Skin of body (tissue), 2 donors: ENCODE results near the gene PWP1. TPM values are rescaled to one million over a fixed set of nuclear protein-coding genes. Genes with fewer than 3 reads are reported as not detected.

Experiments
- DNase-seq: peaks from one replicate; lab custom pipeline; 2025; lab: John Stamatoyannopoulos, UW
- total RNA-seq: library from RNA; depleted of rRNA; stranded (reverse); fragments of >200 nt; gene quantifications from one replicate; pipeline ENCODE4 v1.2.3, GENCODE V29; 2014

Gene PWP1
- total RNA-seq: 33.6 TPM

DNA sequence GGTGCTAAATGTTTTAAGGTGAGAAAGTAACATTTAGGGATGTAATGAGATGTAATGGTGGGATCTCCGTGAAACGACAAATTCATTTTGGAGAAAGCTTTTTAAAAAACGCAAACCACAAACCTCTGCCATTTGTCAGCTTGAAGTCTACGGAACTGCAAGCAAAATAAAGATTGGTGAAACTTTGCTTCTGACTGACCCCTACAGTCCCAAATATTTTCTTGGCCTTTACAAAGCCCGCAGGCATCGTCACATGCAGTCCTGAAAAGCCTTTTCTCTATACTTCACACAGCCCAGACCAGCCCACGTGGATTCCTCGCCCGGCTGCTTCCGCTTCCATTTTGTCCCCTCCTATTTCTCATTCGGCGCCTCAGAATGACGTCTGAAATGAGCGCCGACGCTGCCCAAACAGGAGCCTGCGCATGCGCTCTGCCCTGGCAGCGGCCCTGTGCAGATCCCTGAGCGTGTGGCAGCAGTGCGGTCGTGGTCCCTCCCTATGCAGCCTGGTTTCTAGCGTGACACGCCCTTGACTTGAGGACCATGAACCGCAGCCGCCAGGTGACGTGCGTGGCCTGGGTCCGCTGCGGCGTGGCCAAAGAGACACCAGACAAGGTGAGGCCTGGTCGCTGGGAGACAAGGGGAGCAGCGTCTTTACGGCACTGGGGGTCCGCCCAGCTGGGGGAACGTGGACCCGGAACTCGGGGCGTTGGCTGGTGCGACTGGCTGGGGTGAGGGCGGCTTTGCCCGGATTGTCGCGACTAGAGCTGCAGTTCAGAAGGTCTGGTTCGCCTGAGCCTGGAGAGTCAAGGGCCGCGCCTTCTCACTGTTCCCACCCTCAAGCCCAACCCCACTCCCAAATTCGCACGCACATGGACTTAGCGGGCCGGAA is at the start of gene PWP1:
TSS of gene PWP1 (plus strand) at position 440 of the 889 bp plus-strand sequence. CDS start at position 541, 101 bp downstream.
- peak; percentile 91 for DNase-seq

DNA sequence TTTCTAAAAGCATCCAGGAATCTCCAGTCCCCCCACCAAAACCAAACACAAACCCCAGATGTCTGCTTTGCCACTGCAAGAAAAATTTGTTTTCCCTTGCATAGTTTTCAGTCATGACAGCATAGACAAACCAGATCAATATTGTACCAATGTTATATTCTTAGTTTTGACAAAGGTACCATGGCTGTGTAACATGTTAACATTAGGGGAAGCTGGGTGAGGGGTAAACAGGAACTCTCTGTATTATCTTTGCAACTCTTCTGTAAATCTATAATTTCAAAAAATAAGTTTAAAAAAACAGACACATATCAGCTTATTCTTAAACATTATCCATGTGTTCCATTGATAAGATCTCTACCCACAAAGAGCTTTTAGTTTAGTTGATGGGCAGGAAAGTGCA is 44.4 kb upstream of the PWP1 start:
- no peak for DNase-seq

DNA sequence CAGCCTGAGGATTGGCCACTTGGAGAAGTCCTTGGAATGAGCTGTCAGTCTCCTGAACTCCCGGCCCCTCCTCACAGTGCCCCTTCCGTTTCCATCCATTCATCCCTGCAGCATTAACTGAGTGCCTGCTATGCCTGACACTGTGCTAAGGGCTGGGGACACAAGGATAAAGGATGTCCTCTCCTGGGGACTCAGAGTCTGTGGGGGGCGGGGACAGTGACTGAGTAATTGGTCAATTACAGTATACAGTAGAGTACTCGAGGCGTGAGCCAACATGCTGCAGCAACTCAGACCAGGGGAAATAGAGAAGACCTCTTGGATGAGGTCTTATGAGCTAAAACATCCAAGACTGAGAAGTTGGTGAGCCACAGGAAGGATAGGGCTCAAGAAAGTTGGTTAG is 43.4 kb upstream of the PWP1 start:
- DNase-seq: no peak

DNA sequence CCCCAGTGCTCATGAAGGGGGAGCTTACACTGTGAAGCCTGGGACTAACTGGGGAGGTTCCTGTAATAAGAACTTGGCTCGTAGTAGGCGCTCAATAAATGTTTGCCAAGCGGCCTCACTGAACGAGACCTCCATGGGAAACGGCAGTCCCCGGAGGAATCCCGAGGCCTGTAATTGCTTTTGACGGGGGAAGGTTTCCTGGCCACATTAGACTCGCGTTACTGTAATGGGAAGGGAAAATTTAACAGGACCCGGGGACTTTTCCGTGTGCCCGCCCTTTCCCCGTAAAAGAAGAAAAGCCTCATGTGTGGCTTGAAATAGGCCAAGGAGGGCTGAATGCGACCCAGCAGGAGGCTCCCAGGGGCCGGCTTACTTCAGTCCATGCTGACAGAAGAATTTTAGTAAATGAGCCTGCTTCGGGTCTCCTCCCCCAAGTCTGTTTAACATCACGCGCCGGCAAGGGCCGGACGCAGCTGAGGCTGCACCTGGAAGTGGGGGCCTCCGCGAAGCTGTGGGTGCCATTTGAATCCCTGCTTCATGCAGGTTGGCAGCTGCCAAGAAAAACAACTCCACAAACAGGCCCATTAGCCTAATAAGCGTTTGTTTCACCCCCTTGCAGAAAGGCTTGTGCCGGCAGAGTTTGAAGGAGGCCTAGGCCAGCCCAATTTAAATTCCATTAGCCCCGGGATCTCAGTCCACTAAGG is 39.8 kb upstream of the PWP1 start:
- DNase-seq: peak; percentile 32

DNA sequence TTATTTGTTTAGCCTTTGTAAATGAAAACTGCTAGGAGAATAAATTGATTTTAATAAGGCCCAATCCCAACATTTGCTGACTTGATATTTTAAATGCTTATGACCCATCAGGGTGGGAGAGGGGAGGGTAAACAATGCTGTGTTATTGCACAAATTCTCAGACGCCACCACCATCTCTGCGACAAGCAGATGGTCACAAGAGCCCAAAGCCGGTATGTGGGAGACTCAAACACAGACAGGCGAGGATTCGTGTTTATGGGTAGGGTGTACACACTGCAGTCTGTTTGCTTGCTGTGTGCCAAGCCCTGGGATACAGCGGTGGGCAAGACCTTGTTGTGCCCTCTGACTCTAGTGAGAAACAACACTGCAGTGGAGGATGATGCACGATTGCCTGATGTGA is 39.2 kb upstream of the PWP1 start:
- DNase-seq: no peak

DNA sequence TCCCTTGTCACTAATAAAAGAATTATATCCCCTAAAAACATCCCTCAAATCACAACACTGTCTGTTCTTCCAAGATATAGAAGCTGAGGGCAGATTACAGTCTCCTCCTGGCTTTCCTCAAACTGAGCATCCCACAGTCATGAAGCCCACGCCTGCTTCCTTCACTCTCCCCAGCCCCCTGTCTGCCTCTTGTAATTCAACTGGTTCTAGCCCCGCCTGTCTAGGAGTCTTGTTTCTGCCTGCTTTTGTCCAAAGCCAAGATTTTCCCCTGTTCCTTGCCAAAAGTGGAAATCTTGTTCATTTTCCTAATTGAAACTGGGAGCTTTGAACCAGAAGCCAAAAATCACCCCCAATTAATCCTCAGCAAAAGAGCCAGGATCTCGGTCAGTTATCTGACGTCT is 35.9 kb upstream of the PWP1 start:
- peak; percentile 49 for DNase-seq

DNA sequence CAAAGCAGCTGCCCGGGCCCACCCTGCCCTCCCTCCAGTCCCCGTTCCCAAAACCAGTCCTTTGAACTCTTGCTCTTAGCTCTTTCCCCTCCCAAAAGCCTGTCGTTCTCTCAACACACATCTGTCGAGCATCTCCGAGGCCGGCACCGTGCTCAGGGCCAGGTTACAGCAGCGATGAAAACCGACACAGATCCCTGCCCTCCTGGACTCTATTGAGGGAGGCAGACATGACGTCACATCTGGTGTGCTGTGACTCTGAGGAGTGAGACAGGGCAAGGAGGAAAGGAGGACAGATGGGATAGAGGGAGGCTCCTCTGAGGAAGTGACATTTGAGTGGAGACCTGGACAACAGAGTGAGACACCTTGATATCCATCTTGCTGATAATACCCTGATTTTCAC is 34.6 kb upstream of the PWP1 start:
- no peak for DNase-seq

DNA sequence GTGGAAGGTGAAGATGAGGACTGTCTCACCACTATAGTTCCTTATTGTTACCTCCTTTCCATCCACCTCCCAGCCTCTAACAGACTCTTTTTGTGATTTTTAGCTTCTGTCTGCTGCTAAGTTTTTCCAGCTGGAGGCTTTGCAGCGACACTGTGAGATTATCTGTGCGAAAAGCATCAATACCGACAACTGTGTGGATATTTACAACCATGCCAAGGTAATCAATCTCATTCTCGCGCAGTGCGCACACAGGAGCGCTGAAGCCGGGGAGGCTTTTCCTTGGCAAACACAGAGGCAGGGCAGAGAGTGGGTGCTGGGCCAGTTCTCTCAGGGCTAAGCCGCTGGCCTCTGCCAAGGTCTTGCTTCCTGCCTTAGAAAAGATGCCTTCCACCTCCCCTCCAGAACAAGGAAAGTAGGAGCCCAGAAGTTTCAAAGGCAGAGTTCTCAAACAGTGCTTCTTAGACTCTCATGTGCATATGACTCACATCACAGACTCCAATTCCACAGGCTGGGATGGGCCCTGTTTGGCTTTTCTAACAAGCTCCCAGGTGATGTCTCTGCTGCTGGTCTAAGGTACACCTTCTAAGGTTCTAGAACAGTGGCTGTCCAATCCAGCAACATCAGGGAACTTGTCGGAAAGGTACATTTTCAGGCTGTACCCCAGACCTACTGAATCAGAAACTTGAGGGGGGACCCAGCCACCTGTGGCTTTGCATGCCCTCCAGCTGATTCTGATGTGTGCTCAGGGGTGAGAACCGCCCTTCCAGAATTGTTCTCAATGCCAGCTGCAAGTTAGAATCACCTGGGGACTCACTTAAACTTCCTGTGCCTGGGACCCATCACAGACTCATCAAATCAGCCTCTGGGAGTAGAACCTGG is 33.8 kb upstream of the PWP1 start:
- no peak for DNase-seq

DNA sequence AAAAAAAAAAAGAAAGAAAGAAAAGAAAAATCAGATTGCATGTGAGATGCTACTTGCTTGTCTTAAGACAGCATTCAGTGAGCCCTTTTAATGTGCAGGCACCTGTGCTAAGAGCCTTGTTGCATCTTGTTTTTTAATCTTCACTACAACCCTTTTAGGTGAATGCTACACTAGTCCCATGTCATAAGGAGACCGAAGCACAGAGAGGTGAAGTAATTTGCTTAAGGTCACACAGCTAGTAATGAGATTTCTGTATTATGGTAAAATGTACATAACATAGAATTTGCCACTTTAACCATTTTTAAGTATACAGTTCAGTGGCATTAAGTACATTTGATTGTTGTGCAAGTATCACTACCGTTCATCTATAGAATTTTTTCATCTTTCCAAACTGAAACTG is 32.1 kb upstream of the PWP1 start:
- DNase-seq: no peak

DNA sequence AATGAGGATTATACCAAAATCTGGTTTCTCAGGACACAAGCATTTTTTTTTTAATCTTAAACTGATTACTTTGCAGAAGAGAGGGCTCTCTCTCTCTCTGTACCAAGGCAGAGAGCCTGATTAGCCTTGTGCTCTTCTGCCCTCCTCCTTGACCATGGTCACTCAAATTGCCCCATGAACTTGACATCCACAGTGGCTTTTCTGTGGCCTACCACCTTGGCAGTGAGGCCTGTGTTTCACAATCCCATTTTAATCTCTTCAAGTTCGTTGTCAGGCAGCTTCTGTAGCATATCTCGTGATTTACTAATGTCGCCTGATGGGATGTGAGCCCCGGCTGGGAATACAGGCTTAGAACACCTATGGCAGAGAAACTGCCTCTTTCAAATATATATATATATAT is 30.7 kb upstream of the PWP1 start:
- no peak for DNase-seq

DNA sequence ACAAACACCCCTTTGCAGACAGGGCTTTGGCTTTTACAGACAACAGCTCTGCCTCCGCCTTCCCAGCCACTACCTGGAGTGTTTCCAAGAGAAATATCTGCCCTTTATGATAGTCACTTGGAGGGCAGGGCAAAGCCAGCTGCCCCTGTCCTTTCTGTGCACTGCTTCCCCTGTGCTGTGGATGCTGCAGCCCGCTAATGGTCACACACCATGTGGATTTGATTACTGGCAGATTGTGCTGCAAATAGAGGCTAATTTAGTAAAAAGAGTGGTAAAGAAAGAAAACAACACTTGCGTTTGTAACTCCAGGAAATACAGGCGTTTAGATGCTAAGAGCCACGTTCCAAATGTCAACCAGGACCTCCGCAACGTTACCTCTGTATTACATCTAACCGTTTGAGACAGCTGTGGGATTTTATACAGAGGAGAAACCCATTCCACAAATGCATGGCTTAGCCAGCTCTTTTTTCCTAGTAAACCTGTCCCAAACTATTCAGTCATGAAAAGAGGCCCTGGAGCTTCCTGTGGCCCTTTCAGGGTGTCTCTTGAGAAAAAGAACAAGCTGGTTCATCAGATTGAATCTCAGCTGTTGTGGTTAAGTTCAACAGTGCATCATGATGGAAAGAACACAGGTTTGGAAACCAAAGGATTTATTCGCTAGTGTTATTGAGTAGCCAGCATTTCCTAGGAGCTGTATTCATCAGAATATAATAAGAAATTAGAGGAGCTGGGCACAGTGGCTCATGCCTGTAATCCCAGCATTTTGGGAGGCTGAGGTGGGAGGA is 30.1 kb upstream of the PWP1 start:
- no peak for DNase-seq

DNA sequence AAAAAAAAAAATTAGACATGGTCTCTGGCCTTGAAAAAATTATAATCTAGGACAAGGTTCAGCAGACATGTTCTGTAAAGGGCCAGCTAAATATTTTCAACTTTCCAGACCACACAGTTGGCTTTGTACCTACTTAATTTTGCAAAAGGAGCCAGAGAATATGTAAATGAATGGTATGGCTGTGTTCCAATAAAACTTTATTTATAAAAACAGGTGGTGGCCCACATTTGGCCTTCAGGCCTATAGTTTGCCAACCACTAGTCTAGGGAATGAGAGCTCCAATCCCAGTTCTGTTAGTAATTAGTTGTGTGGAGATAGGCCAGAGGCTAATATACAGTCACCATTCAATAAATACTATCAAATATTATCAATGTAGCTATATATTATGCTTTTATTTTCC is 29.3 kb upstream of the PWP1 start:
- no peak for DNase-seq

DNA sequence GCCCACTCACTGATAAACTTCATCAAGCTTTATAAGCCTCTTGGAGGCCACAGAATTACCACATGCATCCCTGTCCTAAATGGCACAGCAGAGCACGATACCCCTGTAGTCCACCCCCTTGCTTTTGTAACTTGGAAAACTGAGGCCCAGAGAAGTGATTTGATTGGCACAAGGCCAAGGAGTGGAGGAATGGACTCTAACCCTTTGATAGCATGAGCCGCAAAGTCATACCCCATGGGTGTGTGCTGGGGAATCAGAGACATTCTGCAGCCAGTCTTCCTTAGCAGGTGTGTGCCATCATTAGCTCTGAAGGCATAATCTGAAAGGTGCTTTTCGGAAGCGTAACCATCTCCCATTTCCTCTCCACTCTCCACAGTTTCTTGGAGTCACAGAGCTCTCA is 28.5 kb upstream of the PWP1 start:
- DNase-seq: no peak

DNA sequence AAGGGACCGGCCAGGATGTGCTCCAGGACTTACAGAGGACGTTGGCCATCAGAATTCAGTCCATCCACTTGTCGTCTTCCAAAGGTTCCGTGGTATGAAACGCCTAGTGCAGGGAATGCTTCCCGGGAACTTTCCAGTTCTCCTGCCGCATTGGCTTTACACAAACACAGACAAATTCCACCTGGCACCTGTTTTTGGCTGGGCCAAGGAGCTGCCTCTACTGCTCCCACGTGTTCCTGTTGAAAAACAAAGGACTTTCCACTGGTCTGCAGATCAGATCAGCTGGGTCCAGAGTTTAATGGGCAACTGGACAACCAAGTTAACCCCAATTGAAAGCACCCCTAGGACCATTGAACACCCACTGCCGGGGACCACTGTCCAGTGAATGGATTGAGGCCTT is 28.0 kb upstream of the PWP1 start:
- DNase-seq: no peak

DNA sequence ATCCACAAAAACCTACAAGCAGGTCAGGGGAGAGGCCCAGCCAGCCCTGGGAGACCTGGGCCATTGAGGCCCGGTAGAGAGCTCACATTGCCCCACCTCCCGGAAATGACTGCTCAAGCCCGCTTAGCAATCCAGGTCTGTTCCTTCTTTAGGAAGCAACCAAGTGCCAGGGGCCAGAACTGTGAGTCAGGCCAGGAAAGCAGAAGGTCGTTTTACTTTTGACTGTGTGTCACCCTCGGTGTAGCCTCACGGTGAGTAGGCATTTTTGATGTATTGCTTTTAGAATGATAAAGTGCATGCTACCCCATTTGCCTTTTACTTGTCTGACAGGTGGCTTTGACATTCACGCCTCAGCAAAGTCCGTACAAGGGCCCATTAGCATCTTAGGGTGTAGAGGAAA is 25.4 kb upstream of the PWP1 start:
- no peak for DNase-seq

DNA sequence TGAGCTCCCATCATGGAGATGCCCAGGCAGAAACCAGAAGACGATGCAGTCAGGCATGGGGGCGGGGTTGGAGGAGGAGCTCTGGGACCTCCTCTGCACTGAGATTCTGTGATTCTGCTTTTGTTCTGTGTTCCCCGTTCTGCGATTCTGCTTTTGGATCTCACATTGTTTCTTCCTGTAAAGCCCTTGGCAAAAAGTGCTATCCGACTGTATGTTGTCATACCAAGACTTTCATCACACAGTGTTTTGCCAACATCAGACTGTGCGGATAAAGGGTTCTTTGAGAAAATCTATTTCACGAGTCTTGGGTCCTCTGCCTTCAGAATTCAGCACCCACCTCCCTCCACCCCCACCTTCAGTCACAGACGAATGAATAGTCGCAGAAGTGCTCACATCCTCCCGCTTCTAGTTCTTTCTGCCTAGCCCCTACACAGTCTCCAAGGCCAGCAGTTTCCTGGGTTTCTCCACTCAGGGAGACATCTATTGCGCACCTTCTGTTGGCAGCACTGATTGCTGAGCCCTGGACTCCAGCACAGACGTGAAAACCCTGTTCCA is 24.7 kb upstream of the PWP1 start:
- DNase-seq: no peak

DNA sequence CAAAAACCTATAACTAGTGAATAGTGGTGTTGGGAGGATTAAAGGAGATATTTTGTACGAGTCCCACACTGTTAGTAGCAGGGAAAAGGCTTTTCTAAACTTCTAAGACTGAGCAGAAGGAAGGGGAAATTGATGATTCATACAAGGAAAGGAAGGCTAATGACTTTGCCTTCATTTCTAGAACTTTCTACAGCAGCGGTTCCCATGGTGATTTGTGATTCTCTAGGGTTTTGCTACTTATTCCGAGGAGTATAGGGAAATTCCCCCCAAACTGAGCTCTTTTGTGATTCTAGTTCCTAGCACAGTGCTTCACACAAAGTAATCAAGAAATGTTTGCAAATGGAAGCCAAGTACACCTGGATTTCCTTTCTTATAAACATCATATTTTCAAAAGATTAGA is 23.8 kb upstream of the PWP1 start:
- no peak for DNase-seq

DNA sequence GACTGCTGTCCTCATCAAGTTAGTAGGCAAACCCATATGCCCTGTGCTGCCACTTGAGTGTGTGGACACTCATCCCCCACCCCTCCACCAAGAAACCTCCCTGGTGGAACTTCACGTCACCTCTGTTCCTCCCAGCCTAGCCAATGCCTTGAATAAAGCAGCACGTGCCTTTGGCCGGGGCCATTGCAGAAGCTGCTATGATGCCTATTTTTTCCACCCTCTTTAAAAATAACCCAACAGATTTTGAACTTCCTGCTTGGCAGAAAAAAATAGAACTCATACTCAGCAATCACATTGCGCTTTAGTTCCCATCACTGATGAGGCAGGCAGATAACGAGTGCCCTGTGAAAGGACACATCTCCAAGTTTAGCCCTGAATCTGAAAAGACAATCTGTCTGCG is 23.1 kb upstream of the PWP1 start:
- DNase-seq: no peak

DNA sequence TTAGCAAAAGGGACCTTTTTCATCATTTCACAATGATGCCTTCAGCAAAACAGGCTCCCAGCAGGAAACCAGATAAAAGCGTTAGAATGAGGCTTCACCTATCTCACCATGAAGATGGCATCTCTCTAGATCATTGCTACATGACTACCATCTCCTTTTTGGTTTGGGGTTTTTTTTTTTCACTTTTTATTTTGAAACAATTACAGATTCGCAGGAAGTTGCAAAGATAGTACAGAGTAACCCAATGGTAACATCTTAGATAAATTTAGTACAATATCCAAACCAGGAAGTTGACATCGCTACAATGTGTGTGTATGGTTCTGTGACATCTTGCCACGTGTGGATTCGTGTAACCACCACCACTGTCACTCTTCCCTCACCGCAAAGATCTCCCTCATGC is 22.3 kb upstream of the PWP1 start:
- no peak for DNase-seq

DNA sequence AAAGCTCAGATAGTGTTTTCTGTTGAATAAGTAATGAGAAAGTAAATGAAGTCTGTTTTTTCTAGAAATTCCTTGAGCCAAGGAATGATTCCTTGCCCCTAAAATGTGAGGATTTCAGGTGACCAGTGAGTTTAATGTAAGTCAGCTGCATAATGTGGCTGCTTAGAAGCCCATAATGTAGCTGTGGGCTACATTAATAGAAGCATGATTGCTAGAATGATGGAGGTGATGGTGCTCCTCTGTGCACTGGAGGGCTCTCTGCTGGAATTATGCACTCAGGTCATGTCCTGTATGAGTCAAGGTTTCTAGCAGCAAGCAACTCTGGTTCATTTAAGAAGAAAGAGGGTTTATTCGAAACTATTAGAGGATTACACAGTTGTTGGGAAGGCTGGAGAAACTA is 19.6 kb upstream of the PWP1 start:
- no peak for DNase-seq

DNA sequence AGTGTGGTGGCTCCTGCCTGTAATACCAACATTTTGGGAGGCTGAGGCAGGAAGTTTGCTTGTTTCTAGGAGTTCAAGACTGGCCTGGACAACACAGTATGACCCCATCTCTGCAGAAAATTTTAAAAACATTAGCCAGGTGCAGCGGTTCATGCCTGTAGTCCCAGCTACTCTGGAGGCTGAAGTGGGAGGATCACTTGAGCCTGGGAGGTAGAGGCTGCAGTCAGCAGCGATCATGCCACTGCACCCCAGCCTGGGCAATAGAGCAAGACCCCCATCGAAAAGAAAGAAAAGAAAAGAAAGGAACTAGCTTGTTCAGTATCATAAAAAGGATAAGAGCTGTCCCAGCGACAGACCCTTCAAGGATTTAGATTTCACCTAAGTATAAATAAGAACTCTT is 18.1 kb upstream of the PWP1 start:
- DNase-seq: no peak
